Sigmoid colon (tissue), 4 donors: ENCODE data around the gene THEMIS2.

Source experiments
- CTCF ChIP-seq, 4 experiments: fragments of 450-650 bp in 3 of 4; fragments of 200-600 bp in 1 of 4; IDR thresholded peaks; one replicate each; pipeline ENCODE4 v1.5.1; 2016 to 2019; ENCODE audit warnings: antibody characterized with exemption in 4 of 4, mild to moderate bottlenecking in 3 of 4, moderate library complexity in 2 of 4
- EP300 ChIP-seq, 4 donors: sonication (generic); formaldehyde crosslinking; IDR thresholded peaks; one replicate each; pipeline ENCODE4 v1.6.1; 2017; ENCODE audit warnings: antibody characterized with exemption in 4 of 4
- POLR2A ChIP-seq, 2 donors: fragments of 450-650 bp; IDR thresholded peaks; one replicate each; pipeline ENCODE4 v1.6.1; 2016; ENCODE audit warnings: antibody characterized with exemption in 2 of 2, mild to moderate bottlenecking in 2 of 2, moderate library complexity in 2 of 2
- POLR2AphosphoS5 ChIP-seq, 4 donors: sonication (generic); formaldehyde crosslinking; IDR thresholded peaks; one replicate each; pipeline ENCODE4 v1.6.1; 2017; ENCODE audit warnings: antibody characterized with exemption in 4 of 4

- TF ChIP-seq POLR2AphosphoS5 (IDR thresholded peaks at IDR 0.05) (no peak), CTCF (IDR thresholded peaks at IDR 0.05) (no peak), EP300 (IDR thresholded peaks at IDR 0.05) (no peak), POLR2A (IDR thresholded peaks at IDR 0.05) (no peak)
Measured at GRCh38 chr1:27922272-27922671, 49.9 kb downstream of the THEMIS2 start.
